ENCODE results near the gene RELA.

Gene RELA

DNA sequence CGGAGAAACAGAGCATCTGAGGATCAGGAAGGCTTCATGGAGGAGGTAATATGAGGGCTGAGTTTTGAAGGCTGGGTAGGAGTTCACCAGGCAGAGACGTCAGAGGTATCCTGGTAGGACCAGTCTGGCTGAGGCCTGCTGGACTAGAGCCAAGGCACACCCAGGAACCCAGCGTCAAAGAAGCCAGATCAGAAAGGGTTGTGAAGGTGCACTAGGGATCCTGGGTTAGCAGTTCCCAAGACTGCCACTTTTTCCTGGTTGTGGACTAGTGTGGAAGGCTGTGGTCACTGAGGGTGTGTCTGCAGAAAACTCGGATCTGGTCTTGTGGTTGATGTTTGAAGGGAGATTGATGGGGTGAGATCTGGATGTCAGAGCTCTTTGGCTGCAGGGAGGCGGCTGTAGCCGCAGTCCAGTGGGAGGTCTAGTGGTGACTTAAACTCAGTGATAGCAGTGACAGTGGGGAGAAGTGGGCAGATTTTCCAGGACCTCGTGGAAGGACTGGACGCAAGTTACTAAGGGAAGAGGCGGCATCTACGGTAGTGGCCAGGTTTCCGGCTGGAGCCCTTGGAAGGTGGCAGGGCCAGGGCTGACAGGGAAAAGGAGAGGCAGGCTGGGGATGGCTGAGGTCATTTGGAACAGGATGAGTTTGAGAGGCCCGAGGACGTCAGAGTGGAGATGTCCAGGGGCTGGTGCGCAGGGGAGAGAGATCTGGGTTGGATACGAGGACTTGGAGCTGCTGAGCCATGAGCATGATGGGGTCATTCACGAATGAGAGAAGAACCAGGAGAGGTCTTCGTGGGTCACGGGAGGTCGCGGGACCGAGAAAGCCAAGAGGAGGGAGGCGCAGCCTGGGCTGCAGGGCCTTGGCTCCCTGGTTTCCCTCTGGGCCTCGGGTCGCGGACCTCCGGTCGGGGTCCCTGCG is 10.9 kb downstream of the RELA start (continued):
- no peak for TF ChIP-seq ZNF350 (tag by site-specific recombination; IDR thresholded peaks at IDR 0.05)
- no peak for TF ChIP-seq ZNF514 (tag by site-specific recombination; IDR thresholded peaks at IDR 0.05)
- TF ChIP-seq FEZF1 (tag by site-specific recombination; IDR thresholded peaks at IDR 0.05), result no peak
- TF ChIP-seq ZNF416 (tag by site-specific recombination; IDR thresholded peaks at IDR 0.05), result no peak
- TF ChIP-seq YY1 (tag by site-specific recombination; IDR thresholded peaks at IDR 0.05), result no peak
- peak; percentile 84 for TF ChIP-seq ZNF600 (tag by site-specific recombination; IDR thresholded peaks at IDR 0.05)
- TF ChIP-seq, protein P1, sequence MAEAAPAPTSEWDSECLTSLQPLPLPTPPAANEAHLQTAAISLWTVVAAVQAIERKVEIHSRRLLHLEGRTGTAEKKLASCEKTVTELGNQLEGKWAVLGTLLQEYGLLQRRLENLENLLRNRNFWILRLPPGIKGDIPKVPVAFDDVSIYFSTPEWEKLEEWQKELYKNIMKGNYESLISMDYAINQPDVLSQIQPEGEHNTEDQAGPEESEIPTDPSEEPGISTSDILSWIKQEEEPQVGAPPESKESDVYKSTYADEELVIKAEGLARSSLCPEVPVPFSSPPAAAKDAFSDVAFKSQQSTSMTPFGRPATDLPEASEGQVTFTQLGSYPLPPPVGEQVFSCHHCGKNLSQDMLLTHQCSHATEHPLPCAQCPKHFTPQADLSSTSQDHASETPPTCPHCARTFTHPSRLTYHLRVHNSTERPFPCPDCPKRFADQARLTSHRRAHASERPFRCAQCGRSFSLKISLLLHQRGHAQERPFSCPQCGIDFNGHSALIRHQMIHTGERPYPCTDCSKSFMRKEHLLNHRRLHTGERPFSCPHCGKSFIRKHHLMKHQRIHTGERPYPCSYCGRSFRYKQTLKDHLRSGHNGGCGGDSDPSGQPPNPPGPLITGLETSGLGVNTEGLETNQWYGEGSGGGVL (tag by site-specific recombination; IDR thresholded peaks at IDR 0.05), result no peak
- TF ChIP-seq GLIS1 (tag by site-specific recombination; IDR thresholded peaks at IDR 0.05), result 0 out of 2 replicates have a peak, but pooled peaks have one; percentile 23
- no peak for TF ChIP-seq ZNF10 (tag by site-specific recombination; IDR thresholded peaks at IDR 0.05)
- TF ChIP-seq, protein P2, sequence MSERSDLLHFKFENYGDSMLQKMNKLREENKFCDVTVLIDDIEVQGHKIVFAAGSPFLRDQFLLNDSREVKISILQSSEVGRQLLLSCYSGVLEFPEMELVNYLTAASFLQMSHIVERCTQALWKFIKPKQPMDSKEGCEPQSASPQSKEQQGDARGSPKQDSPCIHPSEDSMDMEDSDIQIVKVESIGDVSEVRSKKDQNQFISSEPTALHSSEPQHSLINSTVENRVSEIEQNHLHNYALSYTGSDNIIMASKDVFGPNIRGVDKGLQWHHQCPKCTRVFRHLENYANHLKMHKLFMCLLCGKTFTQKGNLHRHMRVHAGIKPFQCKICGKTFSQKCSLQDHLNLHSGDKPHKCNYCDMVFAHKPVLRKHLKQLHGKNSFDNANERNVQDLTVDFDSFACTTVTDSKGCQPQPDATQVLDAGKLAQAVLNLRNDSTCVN (tag by site-specific recombination; optimal IDR thresholded peaks at IDR 0.05), result peak; percentile 7
- TF ChIP-seq ZNF202 (tag by site-specific recombination; IDR thresholded peaks at IDR 0.05; ENCODE audit: borderline replicate concordance), result no peak
- TF ChIP-seq ZNF140 (tag by site-specific recombination; IDR thresholded peaks at IDR 0.05), result no peak
- TF ChIP-seq ZFP3 (tag by site-specific recombination; IDR thresholded peaks at IDR 0.05; ENCODE audit: low read depth), result peak; percentile 96
- TF ChIP-seq ZNF221 (tag by site-specific recombination; IDR thresholded peaks at IDR 0.05; ENCODE audit: borderline replicate concordance), result no peak
- TF ChIP-seq ZNF549 (tag by site-specific recombination; IDR thresholded peaks at IDR 0.05), result no peak
- TF ChIP-seq ZNF510 (tag by site-specific recombination; IDR thresholded peaks at IDR 0.05; ENCODE audit: insufficient replicate concordance), result no peak
- TF ChIP-seq, protein P3, sequence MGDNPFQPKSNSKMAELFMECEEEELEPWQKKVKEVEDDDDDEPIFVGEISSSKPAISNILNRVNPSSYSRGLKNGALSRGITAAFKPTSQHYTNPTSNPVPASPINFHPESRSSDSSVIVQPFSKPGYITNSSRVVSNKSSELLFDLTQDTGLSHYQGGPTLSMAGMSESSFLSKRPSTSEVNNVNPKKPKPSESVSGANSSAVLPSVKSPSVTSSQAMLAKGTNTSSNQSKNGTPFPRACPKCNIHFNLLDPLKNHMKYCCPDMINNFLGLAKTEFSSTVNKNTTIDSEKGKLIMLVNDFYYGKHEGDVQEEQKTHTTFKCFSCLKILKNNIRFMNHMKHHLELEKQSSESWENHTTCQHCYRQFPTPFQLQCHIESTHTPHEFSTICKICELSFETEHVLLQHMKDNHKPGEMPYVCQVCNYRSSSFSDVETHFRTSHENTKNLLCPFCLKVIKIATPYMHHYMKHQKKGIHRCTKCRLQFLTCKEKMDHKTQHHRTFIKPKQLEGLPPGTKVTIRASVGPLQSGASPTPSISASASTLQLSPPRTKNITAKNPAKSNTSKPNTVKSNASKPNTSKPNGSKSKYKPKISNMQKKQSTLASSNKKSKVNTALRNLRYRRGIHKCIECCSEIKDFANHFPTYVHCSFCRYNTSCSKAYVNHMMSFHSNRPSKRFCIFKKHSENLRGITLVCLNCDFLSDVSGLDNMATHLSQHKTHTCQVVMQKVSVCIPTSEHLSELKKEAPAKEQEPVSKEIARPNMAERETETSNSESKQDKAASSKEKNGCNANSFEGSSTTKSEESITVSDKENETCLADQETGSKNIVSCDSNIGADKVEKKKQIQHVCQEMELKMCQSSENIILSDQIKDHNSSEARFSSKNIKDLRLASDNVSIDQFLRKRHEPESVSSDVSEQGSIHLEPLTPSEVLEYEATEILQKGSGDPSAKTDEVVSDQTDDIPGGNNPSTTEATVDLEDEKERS (tag by site-specific recombination; IDR thresholded peaks at IDR 0.05), result no peak
- TF ChIP-seq ZNF664 (tag by site-specific recombination; IDR thresholded peaks at IDR 0.05), result no peak
- no peak for TF ChIP-seq ZNF560 (tag by site-specific recombination; IDR thresholded peaks at IDR 0.05; ENCODE audit: borderline replicate concordance)
- peak; percentile 66 for TF ChIP-seq ZBTB17 (tag by site-specific recombination; IDR thresholded peaks at IDR 0.05)
- no peak for TF ChIP-seq ZNF785 (tag by site-specific recombination; IDR thresholded peaks at IDR 0.05)
- TF ChIP-seq ZNF530 (tag by site-specific recombination; IDR thresholded peaks at IDR 0.05; ENCODE audit: low read depth), result no peak
- no peak for TF ChIP-seq ZNF660 (tag by site-specific recombination; IDR thresholded peaks at IDR 0.05)
- no peak for TF ChIP-seq ZNF837 (tag by site-specific recombination; IDR thresholded peaks at IDR 0.05)
- no peak for TF ChIP-seq ZNF114 (tag by site-specific recombination; IDR thresholded peaks at IDR 0.05)
- TF ChIP-seq, protein P4, sequence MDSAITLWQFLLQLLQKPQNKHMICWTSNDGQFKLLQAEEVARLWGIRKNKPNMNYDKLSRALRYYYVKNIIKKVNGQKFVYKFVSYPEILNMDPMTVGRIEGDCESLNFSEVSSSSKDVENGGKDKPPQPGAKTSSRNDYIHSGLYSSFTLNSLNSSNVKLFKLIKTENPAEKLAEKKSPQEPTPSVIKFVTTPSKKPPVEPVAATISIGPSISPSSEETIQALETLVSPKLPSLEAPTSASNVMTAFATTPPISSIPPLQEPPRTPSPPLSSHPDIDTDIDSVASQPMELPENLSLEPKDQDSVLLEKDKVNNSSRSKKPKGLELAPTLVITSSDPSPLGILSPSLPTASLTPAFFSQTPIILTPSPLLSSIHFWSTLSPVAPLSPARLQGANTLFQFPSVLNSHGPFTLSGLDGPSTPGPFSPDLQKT (IDR thresholded peaks at IDR 0.05; ENCODE audit: borderline replicate concordance, low read depth, low read length), result no peak
- TF ChIP-seq, protein P5, sequence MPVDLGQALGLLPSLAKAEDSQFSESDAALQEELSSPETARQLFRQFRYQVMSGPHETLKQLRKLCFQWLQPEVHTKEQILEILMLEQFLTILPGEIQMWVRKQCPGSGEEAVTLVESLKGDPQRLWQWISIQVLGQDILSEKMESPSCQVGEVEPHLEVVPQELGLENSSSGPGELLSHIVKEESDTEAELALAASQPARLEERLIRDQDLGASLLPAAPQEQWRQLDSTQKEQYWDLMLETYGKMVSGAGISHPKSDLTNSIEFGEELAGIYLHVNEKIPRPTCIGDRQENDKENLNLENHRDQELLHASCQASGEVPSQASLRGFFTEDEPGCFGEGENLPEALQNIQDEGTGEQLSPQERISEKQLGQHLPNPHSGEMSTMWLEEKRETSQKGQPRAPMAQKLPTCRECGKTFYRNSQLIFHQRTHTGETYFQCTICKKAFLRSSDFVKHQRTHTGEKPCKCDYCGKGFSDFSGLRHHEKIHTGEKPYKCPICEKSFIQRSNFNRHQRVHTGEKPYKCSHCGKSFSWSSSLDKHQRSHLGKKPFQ (tag by site-specific recombination; IDR thresholded peaks at IDR 0.05), result no peak
- TF ChIP-seq, protein P6, sequence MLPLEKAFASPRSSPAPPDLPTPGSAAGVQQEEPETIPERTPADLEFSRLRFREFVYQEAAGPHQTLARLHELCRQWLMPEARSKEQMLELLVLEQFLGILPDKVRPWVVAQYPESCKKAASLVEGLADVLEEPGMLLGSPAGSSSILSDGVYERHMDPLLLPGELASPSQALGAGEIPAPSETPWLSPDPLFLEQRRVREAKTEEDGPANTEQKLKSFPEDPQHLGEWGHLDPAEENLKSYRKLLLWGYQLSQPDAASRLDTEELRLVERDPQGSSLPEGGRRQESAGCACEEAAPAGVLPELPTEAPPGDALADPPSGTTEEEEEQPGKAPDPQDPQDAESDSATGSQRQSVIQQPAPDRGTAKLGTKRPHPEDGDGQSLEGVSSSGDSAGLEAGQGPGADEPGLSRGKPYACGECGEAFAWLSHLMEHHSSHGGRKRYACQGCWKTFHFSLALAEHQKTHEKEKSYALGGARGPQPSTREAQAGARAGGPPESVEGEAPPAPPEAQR (tag by site-specific recombination; IDR thresholded peaks at IDR 0.05), result no peak
- TF ChIP-seq KLF10 (tag by site-specific recombination; IDR thresholded peaks at IDR 0.05), result no peak
- no peak for TF ChIP-seq ZNF623 (tag by site-specific recombination; IDR thresholded peaks at IDR 0.05)

Measured in HEK293 (cell line).